GF-D8 (cell line): ENCODE results near the gene MICAL3.
A peak's percentile ranks its signal among the peaks of the same experiment; 100 is the strongest.

ENCODE experiments used
- DNase-seq: peaks from one replicate; lab custom pipeline; 2025; lab: John Stamatoyannopoulos, UW

Gene MICAL3

DNA sequence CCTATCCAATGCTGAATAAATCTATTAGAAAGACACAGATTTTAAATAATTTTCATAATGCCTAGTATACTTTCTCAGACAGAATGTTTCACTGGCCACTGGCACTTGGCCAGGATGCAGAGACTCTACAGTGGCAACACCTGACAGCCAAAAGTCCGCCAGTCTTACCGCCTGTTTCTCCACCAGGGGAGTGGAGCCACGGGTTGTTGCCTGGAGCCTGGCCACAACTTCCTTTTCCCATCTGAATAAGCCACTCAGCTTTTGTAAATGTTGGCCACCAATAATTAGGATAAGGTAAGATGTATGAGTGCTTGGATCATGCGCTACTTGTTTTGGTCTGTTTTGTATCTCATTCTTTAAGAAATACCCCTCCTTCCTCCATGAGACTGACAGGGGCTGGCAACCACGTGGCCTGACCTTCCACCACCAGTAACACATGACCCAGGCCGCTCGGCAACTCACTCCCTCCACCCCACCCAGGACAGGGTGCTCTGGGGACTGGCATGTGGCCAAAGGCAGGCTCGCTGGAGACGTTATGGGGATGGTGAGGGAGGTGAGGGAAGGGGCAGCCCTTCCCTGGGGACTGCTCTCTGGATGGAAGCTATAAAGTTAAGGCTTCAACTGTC lies 157.1 kb downstream of the MICAL3 start:
- peak; percentile 41 for DNase-seq

DNA sequence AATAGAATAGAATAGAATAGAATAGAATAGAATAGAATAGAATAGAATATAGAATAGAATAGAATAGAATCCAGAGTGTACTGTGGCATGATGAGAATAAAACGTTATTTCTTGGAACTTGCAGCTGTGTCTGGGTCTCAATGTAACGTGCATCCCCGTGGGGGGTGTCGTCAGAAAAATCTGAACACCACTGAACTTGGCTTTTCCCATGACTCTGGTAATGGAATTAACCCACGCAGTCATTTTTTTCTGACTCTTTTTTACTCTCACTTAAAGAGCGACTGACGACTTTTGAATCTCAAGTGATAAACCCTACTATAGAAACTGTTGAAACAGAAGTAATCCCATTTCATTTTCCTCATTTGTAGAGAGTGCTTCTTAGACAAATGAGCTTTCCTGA lies 157.7 kb downstream of the MICAL3 start:
- DNase-seq = no peak

- no peak for DNase-seq
Observed at GRCh38 chr22:17866127-17866526, 158.2 kb downstream of the MICAL3 start.

GRCh38 chr22:17865183-17866055 lies 158.9 kb downstream of the MICAL3 start:
- DNase-seq = no peak

GRCh38 chr22:17864398-17865182 lies 159.8 kb downstream of the MICAL3 start:
- no peak for DNase-seq

DNA sequence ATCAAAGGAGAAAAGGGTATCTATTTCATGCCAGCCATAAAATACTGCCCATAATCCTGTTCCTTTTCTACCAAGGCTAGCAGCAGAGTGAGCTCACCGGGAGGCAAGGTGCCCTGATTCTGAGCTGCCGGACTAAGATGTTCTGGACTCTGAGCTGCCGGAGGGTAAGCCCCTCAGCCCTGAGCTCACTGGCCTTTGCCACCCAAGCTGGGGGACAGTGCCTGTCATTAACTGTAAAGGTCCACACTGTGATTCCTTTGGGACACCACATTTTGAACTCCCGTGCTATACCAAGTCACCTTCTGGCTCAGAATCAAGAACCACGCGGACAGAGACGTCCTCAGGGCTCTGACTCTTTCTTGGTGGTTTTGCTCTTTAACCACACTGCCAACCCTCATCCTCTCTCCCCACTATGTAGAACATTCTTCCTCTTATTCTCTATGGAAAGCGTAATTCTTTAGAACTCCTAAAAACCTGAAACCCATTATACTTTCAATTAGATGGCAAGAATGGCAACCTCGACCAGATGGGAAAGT lies 161.6 kb downstream of the MICAL3 start:
- no peak for DNase-seq

DNA sequence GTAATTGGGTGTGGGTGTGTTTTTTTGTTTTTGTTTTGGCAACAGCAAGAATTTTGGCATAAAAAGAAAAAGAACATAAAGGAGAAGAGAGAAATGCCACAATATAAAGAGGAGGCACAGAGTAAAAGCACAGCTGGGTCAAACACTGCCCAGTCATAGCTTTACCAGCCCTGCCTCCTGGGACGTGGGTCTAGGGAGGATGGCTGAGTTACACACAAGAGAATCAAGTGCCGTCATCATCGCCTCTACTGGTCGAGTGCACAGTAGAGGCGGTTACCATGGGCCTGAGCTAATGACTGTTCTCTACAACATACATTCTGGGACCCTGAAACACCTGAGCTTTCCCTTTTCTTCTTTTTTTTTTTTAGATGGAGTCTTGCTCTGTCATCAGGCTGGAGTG lies 162.5 kb downstream of the MICAL3 start:
- DNase-seq = no peak

GRCh38 chr22:17860220-17860965 lies 164.0 kb downstream of the MICAL3 start:
- no peak for DNase-seq

DNA sequence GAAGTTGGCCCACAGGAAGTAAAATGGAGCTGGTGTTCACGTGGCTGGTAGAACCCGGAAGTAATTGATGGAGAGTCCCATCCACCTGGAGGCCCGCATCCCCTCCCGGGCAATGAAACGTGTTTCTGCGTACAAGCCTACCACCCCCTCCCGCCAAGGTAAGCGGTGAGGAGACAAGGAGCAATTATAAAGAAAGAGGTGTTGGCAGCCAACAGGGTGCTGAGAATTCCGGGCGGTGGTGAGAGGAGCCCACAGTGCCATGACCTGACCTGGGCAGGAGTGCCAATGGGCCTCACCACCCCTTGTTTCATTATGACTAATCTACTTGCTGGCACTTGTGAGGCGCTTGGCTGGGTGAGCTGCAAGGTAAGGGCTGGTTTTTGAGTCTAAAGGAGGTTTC lies 166.3 kb downstream of the MICAL3 start:
- DNase-seq = no peak

DNA sequence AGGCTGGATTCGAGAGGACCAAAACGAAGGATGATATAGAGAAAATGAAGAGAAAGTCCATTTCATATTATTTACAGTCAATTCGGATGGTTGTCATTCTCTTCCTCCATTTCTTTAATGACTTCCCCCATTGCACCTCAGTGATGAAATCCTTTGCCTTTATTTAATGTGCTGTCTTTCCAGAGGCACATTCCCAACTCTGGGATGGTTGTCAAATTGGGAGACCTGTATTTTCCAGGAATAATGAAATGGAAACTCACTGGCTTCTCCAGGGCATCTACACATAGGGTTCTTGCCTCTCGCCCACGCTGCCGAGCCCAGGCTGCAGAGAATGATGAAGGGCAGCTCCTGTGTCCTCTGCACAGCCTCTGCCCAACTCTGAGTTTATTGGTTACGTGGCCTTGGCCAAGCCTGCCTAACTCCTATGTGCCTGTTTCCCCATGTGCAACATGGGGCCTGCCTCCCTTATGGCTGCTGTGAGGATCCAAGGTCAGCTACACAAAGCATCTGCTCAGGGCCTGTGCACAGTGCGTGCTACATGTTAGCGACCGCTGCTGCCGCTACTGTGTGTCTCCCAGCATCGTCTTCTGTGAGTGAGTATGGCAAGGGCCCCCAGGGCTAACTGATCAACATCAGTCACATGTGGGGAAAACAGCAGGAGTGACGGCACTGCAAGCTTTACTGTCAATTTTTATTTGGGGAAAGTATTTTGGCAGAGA lies 168.6 kb downstream of the MICAL3 start:
- DNase-seq = no peak

DNA sequence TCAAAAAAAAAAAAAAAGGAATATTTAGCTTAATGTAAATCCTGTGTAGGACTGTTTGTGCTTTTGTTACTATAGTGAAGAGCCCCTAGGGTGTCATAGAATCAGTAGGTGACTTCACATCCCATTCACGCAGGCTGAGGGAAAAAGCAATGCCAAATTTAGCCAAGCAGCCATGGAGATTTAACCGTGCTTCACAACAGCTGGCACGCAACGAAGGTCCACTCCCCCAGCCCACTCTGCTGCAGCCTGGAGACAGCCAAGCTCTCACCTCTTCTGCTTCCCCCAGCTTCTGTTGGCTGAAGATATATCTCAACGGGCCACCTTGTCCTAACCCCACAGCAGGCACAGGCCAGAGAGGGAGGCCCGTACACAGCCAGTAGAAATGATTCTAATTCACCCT lies 171.3 kb downstream of the MICAL3 start:
- DNase-seq = no peak

DNA sequence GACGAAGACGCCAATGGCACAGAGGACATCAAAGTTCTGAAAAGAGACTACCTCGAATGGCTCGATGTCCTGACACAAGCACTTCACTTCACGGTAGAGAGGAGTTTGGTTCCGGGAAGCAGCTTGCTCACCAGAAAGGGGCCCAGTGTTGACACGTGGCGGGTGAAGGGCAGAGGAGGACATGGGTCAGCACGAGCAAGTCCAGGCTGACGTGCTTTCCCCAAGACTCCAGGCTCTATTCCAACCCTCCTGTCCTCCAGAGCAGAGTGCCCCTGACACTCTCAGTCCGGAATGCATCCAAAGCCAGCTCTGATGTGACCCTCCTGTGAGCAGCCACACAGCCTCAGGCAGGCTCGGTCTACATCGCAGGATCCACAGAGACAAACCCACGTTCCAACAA lies 172.6 kb downstream of the MICAL3 start:
- DNase-seq = no peak

- DNase-seq = no peak
Observed at GRCh38 chr22:17847360-17848078, 176.8 kb downstream of the MICAL3 start.

DNA sequence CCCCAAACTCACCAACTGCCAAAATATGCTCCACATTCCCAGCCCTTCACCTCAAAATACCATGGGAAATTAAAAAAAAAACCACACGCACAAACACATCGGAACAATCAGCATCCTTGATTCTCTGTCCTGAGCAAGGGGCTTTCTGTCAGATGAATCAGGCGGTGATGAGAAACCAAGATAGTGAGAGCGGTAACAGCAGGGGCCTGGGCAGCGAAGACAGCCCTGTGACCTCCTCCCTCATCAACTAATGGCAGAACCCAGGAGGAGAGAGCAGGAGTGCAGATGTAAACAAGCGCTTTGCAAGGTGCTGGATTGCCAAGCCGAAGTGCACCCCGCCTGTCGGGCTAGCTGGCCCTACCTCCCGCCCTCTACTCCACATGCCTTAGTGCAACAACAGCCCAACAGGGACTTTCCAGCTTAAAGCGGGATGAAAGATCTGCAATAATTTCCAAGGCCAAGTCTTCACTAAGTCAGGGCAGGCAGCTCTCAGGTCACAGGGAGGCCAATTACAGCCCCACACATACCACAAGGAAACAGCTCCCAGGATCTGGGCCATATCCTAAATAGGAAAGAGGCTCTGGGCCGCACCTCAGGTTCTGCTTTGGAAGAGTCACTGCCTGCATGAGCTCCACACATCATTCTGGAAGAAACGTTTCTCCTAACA lies 177.9 kb downstream of the MICAL3 start:
- DNase-seq = no peak

- no peak for DNase-seq
Observed at GRCh38 chr22:17845790-17846189, 178.6 kb downstream of the MICAL3 start.

DNA sequence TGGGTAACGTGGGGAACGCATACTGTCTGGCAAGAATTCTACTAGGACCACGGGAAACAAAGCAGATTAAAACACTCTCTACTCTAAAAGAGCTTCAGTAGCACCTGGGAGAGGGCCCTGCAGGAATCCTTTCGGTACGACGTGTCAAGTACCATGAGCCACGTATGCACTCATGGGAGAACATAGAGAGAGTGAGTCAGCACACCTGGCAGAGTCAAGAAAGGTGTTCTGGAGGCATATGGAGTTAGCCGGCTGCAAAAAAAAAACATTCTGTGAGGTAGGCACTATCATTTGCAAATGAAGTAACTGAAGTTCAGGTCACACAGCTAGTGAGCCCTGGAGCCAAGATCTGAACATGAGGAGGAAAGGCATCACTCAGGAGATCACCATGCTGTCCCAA lies 179.0 kb downstream of the MICAL3 start:
- no peak for DNase-seq

DNA sequence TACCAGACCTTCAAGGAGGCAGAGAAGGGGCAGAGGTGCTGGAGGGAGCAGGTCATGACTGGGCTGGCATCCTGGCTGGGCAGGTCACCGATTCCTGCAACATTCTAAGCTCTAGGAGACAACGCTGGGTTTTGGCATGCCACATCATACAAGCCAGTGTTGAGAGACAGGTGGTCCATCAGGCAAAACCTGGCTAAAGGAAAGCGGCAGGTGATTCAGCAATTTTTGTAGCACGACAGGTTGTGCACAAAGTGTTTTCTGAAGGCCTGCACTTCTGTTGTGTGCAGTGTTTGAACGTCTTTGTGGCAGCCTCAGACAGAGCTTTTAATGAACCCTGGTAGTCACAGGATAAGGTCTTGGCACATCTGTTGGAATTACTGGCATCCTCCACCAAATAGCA lies 180.2 kb downstream of the MICAL3 start:
- DNase-seq = no peak

DNA sequence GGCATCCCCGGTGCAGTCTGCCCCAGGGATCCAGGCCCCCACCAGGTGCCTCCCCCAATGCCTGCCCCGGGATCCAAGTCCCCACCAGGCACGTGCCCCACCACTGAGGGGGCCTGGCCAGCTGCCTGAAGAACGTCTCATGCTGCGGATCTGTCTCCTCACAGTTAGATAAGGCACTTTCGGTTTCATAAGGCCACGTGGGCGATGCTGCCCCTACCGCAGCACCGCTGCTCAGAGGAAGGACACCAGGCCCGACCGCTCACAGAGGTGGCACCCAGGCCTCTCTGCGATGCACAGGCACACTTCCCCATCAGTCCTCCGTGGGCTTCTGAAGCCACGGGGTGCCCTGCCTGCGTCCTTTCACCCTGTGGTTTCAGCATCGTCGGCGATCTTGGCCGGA lies 182.0 kb downstream of the MICAL3 start:
- DNase-seq = no peak

- no peak for DNase-seq
Observed at GRCh38 chr22:17841836-17842235, 182.5 kb downstream of the MICAL3 start.
